Endodermal cell (in vitro differentiated cells): Measurements from ENCODE around the gene UEVLD. TPM values are rescaled to one million over a fixed set of nuclear protein-coding genes. Genes with fewer than 3 reads are reported as not detected.

ENCODE experiments used
- DNase-seq: peaks from one replicate; pipeline ENCODE4 v3.0.0-alpha.2; 2017
- H3K27ac ChIP-seq: 2 replicates; pipeline ENCODE4 v1.5.1; 2013; ENCODE audit warnings: mild to moderate bottlenecking, low read depth, low read length, moderate library complexity
- H3K27me3 ChIP-seq: 2 replicates; pipeline ENCODE4 v1.6.1; 2013; ENCODE audit warnings: mild to moderate bottlenecking, low read length, moderate library complexity; ENCODE audit not compliant: insufficient read depth, control insufficient read depth, poor library complexity, severe bottlenecking
- H3K36me3 ChIP-seq: 2 replicates; pipeline ENCODE4 v1.7.0; 2013; ENCODE audit warnings: mild to moderate bottlenecking, low read length, moderate library complexity; ENCODE audit not compliant: control insufficient read depth, insufficient read depth
- H3K4me1 ChIP-seq: one replicate; pipeline ENCODE4 v1.7.0; 2013; ENCODE audit warnings: low read length; ENCODE audit not compliant: control insufficient read depth, insufficient read depth
- H3K4me3 ChIP-seq: 2 replicates; pipeline ENCODE4 v1.5.1; 2013; ENCODE audit warnings: mild to moderate bottlenecking, low read length, moderate library complexity
- H3K9ac ChIP-seq: 2 replicates; pipeline ENCODE4 v1.6.1; 2013; ENCODE audit warnings: mild to moderate bottlenecking, low read length, moderate library complexity; ENCODE audit not compliant: poor library complexity, severe bottlenecking; ENCODE audit errors: extremely low read depth
- H3K9me3 ChIP-seq: 2 replicates; pipeline ENCODE4 v1.6.1; 2013; ENCODE audit warnings: mild to moderate bottlenecking, low read length, moderate library complexity; ENCODE audit not compliant: control insufficient read depth
- H3K27ac Mint-ChIP-seq: 2 replicates; pipeline ENCODE4 v1.8.0; 2020; ENCODE audit warnings: mixed read lengths
- H3K27me3 Mint-ChIP-seq: 2 replicates; pipeline ENCODE4 v1.8.0; 2021; ENCODE audit warnings: mild to moderate bottlenecking, mixed read lengths; ENCODE audit not compliant: insufficient read depth
- H3K36me3 Mint-ChIP-seq: 2 replicates; pipeline ENCODE4 v1.8.0; 2020; ENCODE audit warnings: low read depth, mixed read lengths
- H3K4me1 Mint-ChIP-seq: 2 replicates; pipeline ENCODE4 v1.8.0; 2020; ENCODE audit warnings: mixed read lengths
- H3K4me3 Mint-ChIP-seq: 2 replicates; pipeline ENCODE4 v1.8.0; 2020; ENCODE audit warnings: mild to moderate bottlenecking, moderate library complexity, mixed read lengths
- H3K9me3 Mint-ChIP-seq: 2 replicates; pipeline ENCODE4 v1.8.0; 2020; ENCODE audit warnings: mild to moderate bottlenecking, mixed read lengths
- CTCF ChIP-seq: fragments of 200-600 bp; sonication (generic); conservative IDR thresholded peaks from 2 replicates; pipeline ENCODE4 v1.5.0; 2021; ENCODE audit warnings: antibody characterized with exemption, mild to moderate bottlenecking
- WGBS, 2 experiments: methylation state at CpG; one replicate each; pipeline versions ENCODE4 v1.1.5 to v1.1.7; 2013; ENCODE audit warnings: missing lambda C conversion rate in 2 of 2, mixed read lengths in 1 of 2; ENCODE audit not compliant: insufficient coverage in 1 of 2, insufficient read length in 1 of 2; 5-methylcytosine and 5-hydroxymethylcytosine counted together
- total RNA-seq, 2 donors: library from RNA; stranded (reverse); fragmentation: NEBNext Ultra II Directional in 1 of 2; extraction: Animal tissue kit (Norgen Biotek cat#: 25700) in 1 of 2; gene quantifications; 2 replicates in 1 of 2; 3 replicates in 1 of 2; pipeline ENCODE4 v1.2.1, GENCODE V29; 2021

The UEVLD gene
- total RNA-seq, 2 donors from 2014 or later, result 14.4 to 15.0 TPM

GRCh38 chr11:18590571-18590970 lies 2.0 kb upstream of the UEVLD start:
- Histone ChIP-seq H3K9ac (no peak overlapping the region), H3K27me3 (no peaks in the 10 kb centered on the region), H3K4me1 (no peaks in the 10 kb centered on the region), H3K4me3 (peak overlapping the region; percentile 99), H3K9me3 (no peaks in the 10 kb centered on the region), H3K36me3 (peaks cover 4% of the 10 kb centered on the region), H3K27ac (no peak overlapping the region)
- Mint-ChIP-seq H3K9me3 (no peaks in the 10 kb centered on the region), H3K4me1 (no peaks in the 10 kb centered on the region), H3K4me3 (no peak overlapping the region), H3K36me3 (peaks cover 9% of the 10 kb centered on the region), H3K27me3 (no peaks in the 10 kb centered on the region), H3K27ac (no peak overlapping the region)
- TF ChIP-seq CTCF, result no peak
- no peak for DNase-seq
- WGBS, 2 experiments, result 81 to 93% methylated on average over 2 of the region's 2 CpGs

GRCh38 chr11:18581825-18582224 lies 6.7 kb downstream of the UEVLD start:
- Histone ChIP-seq H3K9ac (no peak overlapping the region), H3K27ac (no peak overlapping the region), H3K27me3 (no peaks in the 10 kb centered on the region), H3K4me1 (no peaks in the 10 kb centered on the region), H3K36me3 (peaks cover 7% of the 10 kb centered on the region), H3K4me3 (no peak overlapping the region), H3K9me3 (no peaks in the 10 kb centered on the region)
- H3K4me1 Mint-ChIP-seq, result peaks cover 10% of the 10 kb centered on the region
- no peaks in the 10 kb centered on the region for H3K27me3 Mint-ChIP-seq
- H3K4me3 Mint-ChIP-seq, result no peak overlapping the region
- H3K27ac Mint-ChIP-seq, result no peak overlapping the region
- no peak for TF ChIP-seq CTCF
- peaks cover 21% of the 10 kb centered on the region for H3K36me3 Mint-ChIP-seq
- DNase-seq, result no peak
- H3K9me3 Mint-ChIP-seq, result peaks cover 3% of the 10 kb centered on the region
- 100% methylated on average over 1 of the region's 1 CpG; no CpG with 5 or more reads in 1 of the 2 experiments for WGBS, 2 experiments

GRCh38 chr11:18580113-18580766 lies 8.3 kb downstream of the UEVLD start:
- Mint-ChIP-seq H3K4me3 (no peak overlapping the region), H3K27ac (no peak overlapping the region), H3K4me1 (peaks cover 13% of the 10 kb centered on the region), H3K9me3 (peaks cover 3% of the 10 kb centered on the region), H3K27me3 (no peaks in the 10 kb centered on the region), H3K36me3 (peaks cover 28% of the 10 kb centered on the region)
- H3K36me3 ChIP-seq, result peaks cover 7% of the 10 kb centered on the region
- H3K27me3 ChIP-seq, result no peaks in the 10 kb centered on the region
- no peak overlapping the region for H3K27ac ChIP-seq
- no peak overlapping the region for H3K4me3 ChIP-seq
- no peak overlapping the region for H3K9ac ChIP-seq
- no peaks in the 10 kb centered on the region for H3K9me3 ChIP-seq
- no peaks in the 10 kb centered on the region for H3K4me1 ChIP-seq
- DNase-seq, result no peak
- 88 to 100% methylated on average over 1 of the region's 2 CpGs for WGBS, 2 experiments
- no peak for TF ChIP-seq CTCF
